GM18502 (cell line): Measurements from ENCODE around the gene CCDC85A.
A peak's percentile ranks its signal among the peaks of the same experiment; 100 is the strongest.

ENCODE experiments used
- ATAC-seq: cut with Tn5 transposase; IDR thresholded peaks from one replicate; pipeline ENCODE4 v1.9.1; 2021; ENCODE audit warnings: mild to moderate bottlenecking; ENCODE audit not compliant: unreplicated experiment, poor library complexity

CCDC85A gene

GRCh38 chr2:56348392-56349210 is 164.8 kb downstream of the CCDC85A start:
- peak; percentile 73 for ATAC-seq

GRCh38 chr2:56357655-56358295 is 174.0 kb downstream of the CCDC85A start:
- ATAC-seq = no peak

GRCh38 chr2:56361844-56362243 is 178.1 kb downstream of the CCDC85A start:
- no peak for ATAC-seq

DNA sequence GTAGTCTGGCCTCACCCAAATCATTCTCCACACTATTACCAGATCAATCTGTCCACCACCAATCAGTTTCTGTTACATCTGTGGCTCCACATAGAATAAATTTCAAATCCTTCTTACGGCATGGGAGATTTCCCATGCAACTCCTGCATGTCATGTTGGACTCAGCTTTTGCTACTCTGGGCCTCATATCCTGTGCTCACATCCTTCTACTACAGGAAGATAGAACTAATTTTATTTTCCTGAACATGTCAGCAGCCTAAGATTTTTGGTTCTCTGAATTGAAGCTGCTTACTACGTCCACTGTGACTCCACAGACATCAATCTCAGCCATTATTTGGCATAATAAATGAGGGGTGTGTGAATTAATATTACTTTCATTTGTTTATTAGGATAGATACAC is 181.1 kb downstream of the CCDC85A start:
- ATAC-seq = no peak

GRCh38 chr2:56369316-56369715 is 185.5 kb downstream of the CCDC85A start:
- no peak for ATAC-seq

DNA sequence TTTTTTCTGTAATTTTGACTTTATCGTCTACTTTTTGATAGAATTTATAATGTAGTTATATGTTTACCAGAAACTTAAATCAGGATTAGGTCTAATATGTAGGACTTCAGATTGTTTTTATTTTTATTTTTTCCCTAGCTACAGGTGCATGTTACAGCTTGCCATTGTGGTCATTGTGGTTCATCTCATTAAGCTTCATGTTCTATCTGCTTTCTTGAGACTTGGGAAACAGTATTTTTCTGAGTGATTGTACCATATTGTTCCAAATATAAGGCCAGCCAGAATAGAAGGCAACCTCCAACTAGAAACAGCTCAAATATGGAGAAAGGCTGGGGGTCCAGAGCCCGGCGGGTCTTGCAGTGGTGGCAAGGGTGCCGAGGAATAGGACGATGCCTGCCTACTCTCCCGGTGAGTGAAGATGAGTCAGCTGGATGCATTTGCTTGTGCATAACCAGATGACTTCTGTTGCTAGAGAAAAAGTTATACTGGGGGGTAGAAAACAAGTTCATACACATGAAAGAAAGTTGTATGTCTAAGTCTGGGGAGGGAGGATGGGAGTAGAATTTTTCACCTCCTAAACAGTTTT is 188.4 kb downstream of the CCDC85A start:
- no peak for ATAC-seq

DNA sequence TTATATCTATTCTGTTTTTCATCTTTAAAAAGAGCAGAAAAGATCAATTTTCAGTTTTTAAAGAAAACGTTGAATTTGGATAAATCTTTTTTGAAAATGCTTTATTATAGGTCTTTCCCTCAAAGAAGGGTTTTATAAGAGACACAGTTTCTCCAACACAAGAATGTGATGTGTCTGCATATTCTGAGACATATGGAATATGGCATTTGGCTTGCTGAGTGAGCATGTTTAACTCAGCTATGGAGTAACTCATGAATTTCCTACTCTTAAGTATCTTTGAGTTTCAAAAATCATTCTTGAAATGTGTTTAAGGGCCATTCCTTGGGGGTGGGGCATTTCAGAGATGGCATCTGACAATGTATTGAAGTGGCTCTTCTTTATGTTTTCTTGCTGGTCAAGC is 191.5 kb downstream of the CCDC85A start:
- ATAC-seq = no peak

GRCh38 chr2:56376699-56377665 is 193.2 kb downstream of the CCDC85A start:
- ATAC-seq = no peak

DNA sequence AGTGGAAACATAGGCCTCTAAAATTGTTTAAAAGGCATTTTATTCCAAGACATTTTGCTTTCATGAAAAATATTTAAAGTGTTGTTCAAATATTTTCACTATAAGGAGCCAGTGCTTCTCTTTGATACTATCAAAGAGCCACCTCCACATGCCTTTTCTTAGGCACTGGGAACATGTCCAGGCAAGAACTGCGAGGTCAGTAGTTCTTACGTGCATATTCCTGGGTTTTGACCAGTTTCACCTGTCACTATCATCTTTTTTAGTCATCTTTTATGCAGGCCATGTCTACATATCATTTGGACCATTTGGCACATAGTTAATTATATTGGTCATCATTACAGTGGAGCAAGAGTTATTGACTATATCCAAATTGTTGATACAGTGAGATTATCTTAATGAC is 195.3 kb downstream of the CCDC85A start:
- no peak for ATAC-seq

DNA sequence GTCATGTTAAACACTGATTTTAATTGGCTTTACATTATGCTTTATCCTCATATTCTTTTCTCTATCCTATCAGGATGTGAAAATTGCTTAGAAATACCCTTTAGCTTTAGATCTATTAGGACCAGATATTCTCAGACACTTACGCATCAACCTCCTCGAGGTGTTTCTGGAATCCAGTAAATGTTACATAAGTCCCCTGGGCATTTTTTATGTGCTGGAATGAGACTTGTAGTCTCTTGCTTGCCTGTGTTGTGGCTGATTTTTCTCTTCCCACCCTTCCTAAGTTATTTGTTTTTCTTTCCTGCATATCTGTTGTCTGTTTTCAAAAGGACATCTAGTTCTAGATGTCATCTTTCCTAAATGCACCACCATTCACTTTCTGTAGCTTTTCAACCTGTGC is 197.1 kb downstream of the CCDC85A start:
- no peak for ATAC-seq

DNA sequence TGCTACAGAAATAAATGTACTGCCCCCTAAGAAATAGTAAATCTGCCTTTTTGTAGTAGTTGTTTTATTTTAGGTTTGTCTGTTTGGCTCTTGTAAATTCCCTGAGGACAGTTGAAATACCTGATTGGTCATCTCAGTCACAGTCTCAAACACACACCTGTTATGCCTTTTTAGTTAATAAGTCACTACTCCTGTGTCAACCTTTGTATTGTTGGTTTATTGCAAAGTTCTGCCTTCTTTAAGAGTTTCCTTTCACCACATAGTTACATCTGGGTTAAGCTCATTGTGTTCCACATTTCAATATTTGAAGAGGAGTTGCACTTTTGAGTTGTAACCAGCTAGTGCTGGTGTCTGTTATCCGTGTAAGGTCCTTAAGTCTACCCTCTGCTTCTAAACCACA is 198.7 kb downstream of the CCDC85A start:
- no peak for ATAC-seq

DNA sequence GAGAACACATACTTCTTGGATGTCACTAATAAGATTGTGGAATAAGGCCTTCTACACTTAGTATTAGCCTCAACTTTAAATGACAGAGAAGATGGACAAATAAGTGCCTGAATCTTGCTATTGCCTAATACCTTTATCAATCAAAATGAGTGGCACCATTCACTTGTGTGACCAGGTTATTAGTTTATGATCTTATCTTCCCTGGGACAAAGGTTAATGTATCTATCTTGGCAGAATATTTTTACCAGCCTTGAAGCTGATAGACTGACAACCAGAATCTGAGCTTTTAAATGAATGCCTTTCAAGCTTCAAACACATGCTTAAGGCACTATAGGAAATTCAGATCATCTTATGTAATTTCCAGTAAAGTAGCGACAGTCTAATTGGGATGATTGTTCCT is 202.9 kb downstream of the CCDC85A start:
- no peak for ATAC-seq

DNA sequence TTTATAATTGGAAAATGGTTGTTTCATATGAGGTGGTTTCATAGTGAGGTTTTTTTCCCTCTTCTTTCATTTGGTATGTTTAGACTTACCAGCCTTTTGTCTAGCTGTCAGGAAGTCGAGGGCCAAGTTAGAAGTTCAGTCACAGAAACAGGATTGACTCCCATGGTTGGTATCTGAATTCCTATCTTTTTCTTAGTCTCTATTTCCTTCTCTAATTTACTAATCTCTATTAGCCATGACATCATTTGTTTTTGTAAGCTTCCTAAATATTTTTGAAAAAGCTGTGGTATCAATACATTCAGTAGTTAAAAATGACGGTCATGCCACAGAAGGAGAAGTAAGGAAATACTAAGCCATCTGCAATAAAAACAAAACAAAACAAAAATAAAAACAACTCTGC is 206.9 kb downstream of the CCDC85A start:
- ATAC-seq = no peak

DNA sequence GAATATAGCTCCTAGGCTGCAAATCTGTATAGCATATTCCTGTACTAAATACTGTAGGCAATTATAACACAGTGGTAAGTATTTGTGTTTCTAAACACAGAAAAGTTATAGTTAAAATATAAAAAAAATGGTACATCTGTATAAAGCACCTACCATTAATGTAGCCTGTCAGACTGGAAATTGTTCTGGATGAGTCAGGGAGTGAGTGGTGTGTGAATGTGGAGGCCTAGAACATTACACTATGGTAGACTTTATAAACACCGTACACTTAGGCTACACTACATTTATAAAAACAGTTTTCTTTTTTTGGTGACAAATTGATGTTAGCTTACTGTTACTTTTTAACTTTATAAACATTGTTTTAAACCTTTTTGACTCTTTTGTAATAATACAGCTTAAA is 226.3 kb downstream of the CCDC85A start:
- ATAC-seq = no peak

- ATAC-seq = peak; percentile 50
These were observed 232.8 kb downstream of the CCDC85A start for GRCh38 chr2:56416500-56417176.
